Measurements from ENCODE around the gene APEH. TPM values are rescaled to one million over a fixed set of nuclear protein-coding genes. Genes with fewer than 3 reads are reported as not detected.

The APEH gene
- total and polyA plus RNA-seq, 2 experiments from 2014 or later: 170 to 264 TPM

- Histone ChIP-seq H3K79me2 (replicated peaks; ENCODE audit: insufficient read depth) (no peaks in the 10 kb centered on the region), H3F3A (replicated peaks; ENCODE audit: low read depth) (no peaks in the 10 kb centered on the region), H3K27ac (ENCODE audit: low read depth) (no peak overlapping the region), H2AFZ (no peak overlapping the region), H3K27me3 (ENCODE audit: insufficient read depth) (no peaks in the 10 kb centered on the region), H4K20me1 (replicated peaks; ENCODE audit: insufficient read depth) (no peaks in the 10 kb centered on the region), H3K4me3 (no peak overlapping the region), H3K36me3 (ENCODE audit: insufficient read depth) (no peaks in the 10 kb centered on the region), H3K4me1 (ENCODE audit: insufficient read depth) (no peaks in the 10 kb centered on the region), H3K9me2 (ENCODE audit: insufficient read depth) (no peaks in the 10 kb centered on the region), H3K4me2 (no peak overlapping the region)
- H3K27me3 Mint-ChIP-seq (ENCODE audit: insufficient read depth, low read depth, poor library complexity): peaks cover 16% of the 10 kb centered on the region
- no peak for TF ChIP-seq ZNF331 (CRISPR knock-in tag; IDR thresholded peaks at IDR 0.05; ENCODE audit: low read depth)
- TF ChIP-seq REST (IDR thresholded peaks at IDR 0.05; ENCODE audit: unreplicated experiment): no peak
- H3K36me3 Mint-ChIP-seq (ENCODE audit: low read depth): no peaks in the 10 kb centered on the region
- ATAC-seq (no peak), DNase-seq (ENCODE audit: low spot score) (no peak)
- no peak overlapping the region for H3K27ac Mint-ChIP-seq
- peaks cover 4% of the 10 kb centered on the region; the same call in 1 of the 3 replicates for H3K4me1 Mint-ChIP-seq
- H3K9me3 Mint-ChIP-seq: no peaks in the 10 kb centered on the region
- H3K4me3 Mint-ChIP-seq: no peak overlapping the region
Observed at GRCh38 chr3:49652903-49653415, 21.2 kb upstream of the APEH start.

- ATAC-seq (no peak), DNase-seq (ENCODE audit: low spot score) (no peak)
- H3K4me1 ChIP-seq (ENCODE audit: insufficient read depth): no peaks in the 10 kb centered on the region
- H3K4me3 ChIP-seq: no peak overlapping the region
- no peaks in the 10 kb centered on the region for H3K27me3 ChIP-seq (ENCODE audit: insufficient read depth)
- H3K79me2 ChIP-seq (replicated peaks; ENCODE audit: insufficient read depth): no peaks in the 10 kb centered on the region
- Mint-ChIP-seq H3K4me3 (no peak overlapping the region), H3K27ac (no peak overlapping the region), H3K36me3 (ENCODE audit: low read depth) (no peaks in the 10 kb centered on the region), H3K27me3 (ENCODE audit: insufficient read depth, low read depth, poor library complexity) (peaks cover 16% of the 10 kb centered on the region), H3K4me1 (peaks cover 4% of the 10 kb centered on the region; the same call in 1 of the 3 replicates), H3K9me3 (no peaks in the 10 kb centered on the region)
- no peak overlapping the region for H3K27ac ChIP-seq (ENCODE audit: low read depth)
- no peaks in the 10 kb centered on the region for H3F3A ChIP-seq (replicated peaks; ENCODE audit: low read depth)
- H4K20me1 ChIP-seq (replicated peaks; ENCODE audit: insufficient read depth): no peaks in the 10 kb centered on the region
- no peaks in the 10 kb centered on the region for H3K36me3 ChIP-seq (ENCODE audit: insufficient read depth)
- H3K4me2 ChIP-seq: no peak overlapping the region
- no peak overlapping the region for H2AFZ ChIP-seq
- H3K9me2 ChIP-seq (ENCODE audit: insufficient read depth): no peaks in the 10 kb centered on the region
- TF ChIP-seq POLR2AphosphoS5 (IDR thresholded peaks at IDR 0.05; ENCODE audit: low read depth) (no peak), EZH2 (IDR thresholded peaks at IDR 0.05; ENCODE audit: low read depth, unreplicated experiment) (no peak), CREB1 (CRISPR knock-in tag; IDR thresholded peaks at IDR 0.05; ENCODE audit: low read depth) (no peak), ZNF331 (CRISPR knock-in tag; IDR thresholded peaks at IDR 0.05; ENCODE audit: low read depth) (no peak), JUNB (IDR thresholded peaks at IDR 0.05; ENCODE audit: unreplicated experiment) (no peak), CTCF (conservative IDR thresholded peaks at IDR 0.05; ENCODE audit: low read depth in 2 of 2) (no peak), ZNF462 (CRISPR knock-in tag; IDR thresholded peaks at IDR 0.05) (no peak), NANOG (IDR thresholded peaks at IDR 0.05; ENCODE audit: borderline replicate concordance) (no peak)
Observed at GRCh38 chr3:49653621-49654020, 20.5 kb upstream of the APEH start.

Data from GM23338 (cell line).